Choroid plexus epithelial cell (primary cell): ENCODE results near the gene ECI1.
"Not testable (repeated sequence)": the region's sequence is repeated elsewhere in the genome, so short reads cannot be mapped to it uniquely, and the experiment has no call there.

Source experiments
- DNase-seq: peaks from one replicate; pipeline ENCODE4 v3.0.0-alpha.2; 2010; ENCODE audit warnings: low read depth
- H3K4me3 ChIP-seq: 2 replicates; pipeline ENCODE4 v1.5.1; 2011; ENCODE audit warnings: low read depth, mild to moderate bottlenecking, control low read depth, low read length, moderate library complexity
- CTCF ChIP-seq: conservative IDR thresholded peaks from 2 replicates; pipeline ENCODE4 v1.5.1; 2011; ENCODE audit warnings: low read depth, mild to moderate bottlenecking, control low read depth, inconsistent platforms, low read length, moderate library complexity

ECI1 gene

GRCh38 chr16:2273931-2274330, 22.5 kb upstream of the ECI1 start:
- no peak for TF ChIP-seq CTCF
- DNase-seq: no peak
- no peak overlapping the region for H3K4me3 ChIP-seq

GRCh38 chr16:2273484-2273883, 22.1 kb upstream of the ECI1 start:
- no peak for TF ChIP-seq CTCF
- DNase-seq: no peak
- H3K4me3 ChIP-seq: no peak overlapping the region

GRCh38 chr16:2271848-2272461, 20.6 kb upstream of the ECI1 start:
- DNase-seq: no peak
- H3K4me3 ChIP-seq: no peak overlapping the region
- TF ChIP-seq CTCF: no peak

- no peak for DNase-seq
- no peak for TF ChIP-seq CTCF
- no peak overlapping the region for H3K4me3 ChIP-seq
Observed at GRCh38 chr16:2270588-2271470, 19.4 kb upstream of the ECI1 start.

- TF ChIP-seq CTCF: no peak
- no peak overlapping the region for H3K4me3 ChIP-seq
- DNase-seq: no peak
Observed at GRCh38 chr16:2270070-2270462, 18.7 kb upstream of the ECI1 start.

GRCh38 chr16:2267913-2268666, 16.7 kb upstream of the ECI1 start, which contains the start of gene RNPS1:
Gene RNPS1 (minus strand): TSS chr16:2268126. CDS start chr16:2264643, 3,483 bp downstream.
- no peak for TF ChIP-seq CTCF
- DNase-seq: peak; percentile 95
- H3K4me3 ChIP-seq: peak within 1 kb of the TSS; percentile 94

GRCh38 chr16:2267505-2267912, 16.1 kb upstream of the ECI1 start:
- DNase-seq: not testable (repeated sequence)

GRCh38 chr16:2266887-2267286, 15.5 kb upstream of the ECI1 start:
- H3K4me3 ChIP-seq: peak overlapping the region; percentile 94
- peak; percentile 59 for DNase-seq

More at GRCh38 chr16:2267505-2267912, 16.1 kb upstream of the ECI1 start:
- H3K4me3 ChIP-seq: peak overlapping the region; percentile 94

- not testable (repeated sequence) for H3K4me3 ChIP-seq, DNase-seq
Observed at GRCh38 chr16:2263026-2263425, 11.6 kb upstream of the ECI1 start.
